Loucy (cell line): ENCODE results near the gene STRN3.
A peak's percentile ranks its signal among the peaks of the same experiment; 100 is the strongest.

Experiments
- H2AFZ ChIP-seq: fragments of 200-600 bp; sonication (generic); 2 replicates; pipeline ENCODE4 v1.6.0; 2016; ENCODE audit warnings: antibody characterized with exemption, mild to moderate bottlenecking, low read length, moderate library complexity
- H3F3A ChIP-seq: fragments of 200-600 bp; 2 replicates; pipeline ENCODE4 v1.6.0; 2016; ENCODE audit warnings: antibody characterized with exemption, low read depth, mild to moderate bottlenecking
- H3K27me3 ChIP-seq: fragments of 200-600 bp; sonication (generic); 2 replicates; pipeline ENCODE4 v1.6.1; 2014; ENCODE audit warnings: low read length, mild to moderate bottlenecking; ENCODE audit not compliant: insufficient read depth, poor library complexity, severe bottlenecking
- H3K36me3 ChIP-seq: fragments of 200-600 bp; sonication (generic); 2 replicates; pipeline ENCODE4 v1.6.1; 2016; ENCODE audit warnings: low read length; ENCODE audit not compliant: insufficient read depth
- H3K4me1 ChIP-seq: fragments of 200-600 bp; sonication (generic); 2 replicates; pipeline ENCODE4 v1.5.1; 2014; ENCODE audit warnings: low read length, mild to moderate bottlenecking; ENCODE audit not compliant: insufficient read depth, poor library complexity, severe bottlenecking
- H3K4me2 ChIP-seq: fragments of 200-600 bp; sonication (generic); 2 replicates; pipeline ENCODE4 v1.6.0; 2014; ENCODE audit warnings: antibody characterized with exemption, low read length, low read depth, mild to moderate bottlenecking; ENCODE audit not compliant: poor library complexity, severe bottlenecking
- H3K4me3 ChIP-seq: fragments of 200-600 bp; sonication (generic); 2 replicates; pipeline ENCODE4 v1.5.1; 2014; ENCODE audit warnings: low read length, mild to moderate bottlenecking, mixed read lengths; ENCODE audit not compliant: poor library complexity, severe bottlenecking
- H3K79me2 ChIP-seq: fragments of 200-600 bp; sonication (generic); 2 replicates; pipeline ENCODE4 v1.6.1; 2014; ENCODE audit warnings: low read length; ENCODE audit not compliant: insufficient read depth
- H3K9ac ChIP-seq: fragments of 200-600 bp; sonication (generic); 2 replicates; pipeline ENCODE4 v1.6.0; 2014; ENCODE audit warnings: mild to moderate bottlenecking, low read depth, low read length, moderate library complexity; ENCODE audit not compliant: poor library complexity, severe bottlenecking
- H3K9me2 ChIP-seq: fragments of 200-600 bp; sonication (generic); replicated peaks from 2 replicates; pipeline ENCODE4 v1.6.1; 2016; ENCODE audit warnings: low read depth, low read length, mixed read lengths
- H3K9me3 ChIP-seq: fragments of 200-600 bp; sonication (generic); 2 replicates; pipeline ENCODE4 v1.6.1; 2014; ENCODE audit warnings: mild to moderate bottlenecking, antibody characterized with exemption, low read length, low read depth; ENCODE audit not compliant: insufficient read depth
- H4K20me1 ChIP-seq: fragments of 200-600 bp; sonication (generic); 2 replicates; pipeline ENCODE4 v1.6.0; 2014; ENCODE audit warnings: antibody characterized with exemption, low read length, mild to moderate bottlenecking; ENCODE audit not compliant: insufficient read depth, poor library complexity, severe bottlenecking
- CTCF ChIP-seq: fragments of 200-600 bp; sonication (generic); conservative IDR thresholded peaks from 2 replicates; pipeline ENCODE4 v1.5.1; 2014; ENCODE audit warnings: mild to moderate bottlenecking, antibody characterized with exemption, low read length
- EZH2phosphoT487 ChIP-seq: fragments of 200-600 bp; IDR thresholded peaks from 2 replicates; pipeline ENCODE4 v1.6.1; 2018; ENCODE audit warnings: antibody characterized with exemption, mild to moderate bottlenecking, moderate library complexity, borderline replicate concordance

Gene STRN3

GRCh38 chr14:31027847-31028246 is 1.7 kb upstream of the STRN3 start:
- Histone ChIP-seq H3F3A (peaks cover 6% of the 10 kb centered on the region; the same call in 1 of the 2 replicates), H3K36me3 (no peaks in the 10 kb centered on the region), H3K27me3 (peaks cover 5% of the 10 kb centered on the region), H3K4me2 (peak overlapping the region; percentile 93), H3K9me3 (no peaks in the 10 kb centered on the region), H3K79me2 (peaks cover 42% of the 10 kb centered on the region), H3K9ac (no peak overlapping the region), H2AFZ (no peak overlapping the region), H3K4me1 (peaks cover 40% of the 10 kb centered on the region), H3K9me2 (no peaks in the 10 kb centered on the region), H4K20me1 (peaks cover 31% of the 10 kb centered on the region), H3K4me3 (no peak overlapping the region)
- TF ChIP-seq CTCF (no peak), EZH2phosphoT487 (no peak)

- H2AFZ ChIP-seq, result peak overlapping the region; percentile 94
- H3K9me2 ChIP-seq, result no peaks in the 10 kb centered on the region
- H4K20me1 ChIP-seq, result peaks cover 41% of the 10 kb centered on the region
- H3K4me2 ChIP-seq, result peak overlapping the region; percentile 93
- peaks cover 43% of the 10 kb centered on the region for H3K4me1 ChIP-seq
- H3K9me3 ChIP-seq, result no peaks in the 10 kb centered on the region
- peaks cover 5% of the 10 kb centered on the region for H3K27me3 ChIP-seq
- peak overlapping the region; percentile 82 for H3K4me3 ChIP-seq
- H3K36me3 ChIP-seq, result no peaks in the 10 kb centered on the region
- no peak for TF ChIP-seq EZH2phosphoT487
- no peak for TF ChIP-seq CTCF
- peaks cover 54% of the 10 kb centered on the region for H3K79me2 ChIP-seq
- peak overlapping the region; percentile 98 for H3K9ac ChIP-seq
- peaks cover 6% of the 10 kb centered on the region; the same call in 1 of the 2 replicates for H3F3A ChIP-seq
Measured at GRCh38 chr14:31026450-31027235, 464 bp upstream of the STRN3 start.

- TF ChIP-seq EZH2phosphoT487, result no peak
- TF ChIP-seq CTCF, result no peak
- Histone ChIP-seq H2AFZ (peak within 1 kb of the TSS; percentile 94), H3K27me3 (peaks cover 5% of the 10 kb centered on the region), H3K4me1 (peaks cover 40% of the 10 kb centered on the region), H3K9ac (peak within 1 kb of the TSS; percentile 98), H4K20me1 (peaks cover 52% of the 10 kb centered on the region), H3K9me2 (no peaks in the 10 kb centered on the region), H3K4me3 (peak within 1 kb of the TSS; percentile 82), H3K36me3 (0 out of 2 replicates have a peak, but pooled peaks cover 2% of the 10 kb centered on the region), H3F3A (peaks cover 6% of the 10 kb centered on the region; the same call in 1 of the 2 replicates), H3K79me2 (peaks cover 65% of the 10 kb centered on the region), H3K4me2 (peak within 1 kb of the TSS; percentile 98), H3K9me3 (no peaks in the 10 kb centered on the region)
Measured at GRCh38 chr14:31025367-31026076, 657 bp downstream of the STRN3 start, which contains the start of gene AP4S1. AP4S1 (plus strand) TSS chr14:31025649; CDS start chr14:31066197, 40,548 bp downstream.
